ENCODE measurements around the gene CEACAM4. TPM values are rescaled to one million over a fixed set of nuclear protein-coding genes. Genes with fewer than 3 reads are reported as not detected.

Gene CEACAM4
- total and polyA plus RNA-seq, 2 of the 8 experiments (the other 6 are each of a cell fraction or from before 2014, with no cell fraction given), result not detected

DNA sequence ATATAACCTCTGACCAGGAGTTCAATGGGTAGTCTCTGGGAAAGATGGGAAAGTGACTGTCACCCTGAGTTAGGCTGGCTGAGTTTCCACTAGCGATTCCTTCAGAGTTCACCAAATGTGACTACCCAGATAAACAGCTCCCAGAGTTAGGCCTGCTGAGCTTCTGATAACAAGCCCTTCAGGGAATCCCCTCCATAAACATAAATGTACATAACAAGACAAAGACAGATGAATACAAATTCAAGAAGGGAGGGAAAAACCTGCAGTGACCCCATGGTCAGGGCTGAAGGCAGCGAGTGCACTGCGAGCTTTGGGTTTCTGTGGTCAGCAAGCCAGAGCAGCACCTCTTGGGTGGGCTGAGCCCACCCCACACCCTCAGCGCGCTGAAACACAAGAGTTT is 25.4 kb upstream of the CEACAM4 start (continued):
- TF ChIP-seq, protein P1, sequence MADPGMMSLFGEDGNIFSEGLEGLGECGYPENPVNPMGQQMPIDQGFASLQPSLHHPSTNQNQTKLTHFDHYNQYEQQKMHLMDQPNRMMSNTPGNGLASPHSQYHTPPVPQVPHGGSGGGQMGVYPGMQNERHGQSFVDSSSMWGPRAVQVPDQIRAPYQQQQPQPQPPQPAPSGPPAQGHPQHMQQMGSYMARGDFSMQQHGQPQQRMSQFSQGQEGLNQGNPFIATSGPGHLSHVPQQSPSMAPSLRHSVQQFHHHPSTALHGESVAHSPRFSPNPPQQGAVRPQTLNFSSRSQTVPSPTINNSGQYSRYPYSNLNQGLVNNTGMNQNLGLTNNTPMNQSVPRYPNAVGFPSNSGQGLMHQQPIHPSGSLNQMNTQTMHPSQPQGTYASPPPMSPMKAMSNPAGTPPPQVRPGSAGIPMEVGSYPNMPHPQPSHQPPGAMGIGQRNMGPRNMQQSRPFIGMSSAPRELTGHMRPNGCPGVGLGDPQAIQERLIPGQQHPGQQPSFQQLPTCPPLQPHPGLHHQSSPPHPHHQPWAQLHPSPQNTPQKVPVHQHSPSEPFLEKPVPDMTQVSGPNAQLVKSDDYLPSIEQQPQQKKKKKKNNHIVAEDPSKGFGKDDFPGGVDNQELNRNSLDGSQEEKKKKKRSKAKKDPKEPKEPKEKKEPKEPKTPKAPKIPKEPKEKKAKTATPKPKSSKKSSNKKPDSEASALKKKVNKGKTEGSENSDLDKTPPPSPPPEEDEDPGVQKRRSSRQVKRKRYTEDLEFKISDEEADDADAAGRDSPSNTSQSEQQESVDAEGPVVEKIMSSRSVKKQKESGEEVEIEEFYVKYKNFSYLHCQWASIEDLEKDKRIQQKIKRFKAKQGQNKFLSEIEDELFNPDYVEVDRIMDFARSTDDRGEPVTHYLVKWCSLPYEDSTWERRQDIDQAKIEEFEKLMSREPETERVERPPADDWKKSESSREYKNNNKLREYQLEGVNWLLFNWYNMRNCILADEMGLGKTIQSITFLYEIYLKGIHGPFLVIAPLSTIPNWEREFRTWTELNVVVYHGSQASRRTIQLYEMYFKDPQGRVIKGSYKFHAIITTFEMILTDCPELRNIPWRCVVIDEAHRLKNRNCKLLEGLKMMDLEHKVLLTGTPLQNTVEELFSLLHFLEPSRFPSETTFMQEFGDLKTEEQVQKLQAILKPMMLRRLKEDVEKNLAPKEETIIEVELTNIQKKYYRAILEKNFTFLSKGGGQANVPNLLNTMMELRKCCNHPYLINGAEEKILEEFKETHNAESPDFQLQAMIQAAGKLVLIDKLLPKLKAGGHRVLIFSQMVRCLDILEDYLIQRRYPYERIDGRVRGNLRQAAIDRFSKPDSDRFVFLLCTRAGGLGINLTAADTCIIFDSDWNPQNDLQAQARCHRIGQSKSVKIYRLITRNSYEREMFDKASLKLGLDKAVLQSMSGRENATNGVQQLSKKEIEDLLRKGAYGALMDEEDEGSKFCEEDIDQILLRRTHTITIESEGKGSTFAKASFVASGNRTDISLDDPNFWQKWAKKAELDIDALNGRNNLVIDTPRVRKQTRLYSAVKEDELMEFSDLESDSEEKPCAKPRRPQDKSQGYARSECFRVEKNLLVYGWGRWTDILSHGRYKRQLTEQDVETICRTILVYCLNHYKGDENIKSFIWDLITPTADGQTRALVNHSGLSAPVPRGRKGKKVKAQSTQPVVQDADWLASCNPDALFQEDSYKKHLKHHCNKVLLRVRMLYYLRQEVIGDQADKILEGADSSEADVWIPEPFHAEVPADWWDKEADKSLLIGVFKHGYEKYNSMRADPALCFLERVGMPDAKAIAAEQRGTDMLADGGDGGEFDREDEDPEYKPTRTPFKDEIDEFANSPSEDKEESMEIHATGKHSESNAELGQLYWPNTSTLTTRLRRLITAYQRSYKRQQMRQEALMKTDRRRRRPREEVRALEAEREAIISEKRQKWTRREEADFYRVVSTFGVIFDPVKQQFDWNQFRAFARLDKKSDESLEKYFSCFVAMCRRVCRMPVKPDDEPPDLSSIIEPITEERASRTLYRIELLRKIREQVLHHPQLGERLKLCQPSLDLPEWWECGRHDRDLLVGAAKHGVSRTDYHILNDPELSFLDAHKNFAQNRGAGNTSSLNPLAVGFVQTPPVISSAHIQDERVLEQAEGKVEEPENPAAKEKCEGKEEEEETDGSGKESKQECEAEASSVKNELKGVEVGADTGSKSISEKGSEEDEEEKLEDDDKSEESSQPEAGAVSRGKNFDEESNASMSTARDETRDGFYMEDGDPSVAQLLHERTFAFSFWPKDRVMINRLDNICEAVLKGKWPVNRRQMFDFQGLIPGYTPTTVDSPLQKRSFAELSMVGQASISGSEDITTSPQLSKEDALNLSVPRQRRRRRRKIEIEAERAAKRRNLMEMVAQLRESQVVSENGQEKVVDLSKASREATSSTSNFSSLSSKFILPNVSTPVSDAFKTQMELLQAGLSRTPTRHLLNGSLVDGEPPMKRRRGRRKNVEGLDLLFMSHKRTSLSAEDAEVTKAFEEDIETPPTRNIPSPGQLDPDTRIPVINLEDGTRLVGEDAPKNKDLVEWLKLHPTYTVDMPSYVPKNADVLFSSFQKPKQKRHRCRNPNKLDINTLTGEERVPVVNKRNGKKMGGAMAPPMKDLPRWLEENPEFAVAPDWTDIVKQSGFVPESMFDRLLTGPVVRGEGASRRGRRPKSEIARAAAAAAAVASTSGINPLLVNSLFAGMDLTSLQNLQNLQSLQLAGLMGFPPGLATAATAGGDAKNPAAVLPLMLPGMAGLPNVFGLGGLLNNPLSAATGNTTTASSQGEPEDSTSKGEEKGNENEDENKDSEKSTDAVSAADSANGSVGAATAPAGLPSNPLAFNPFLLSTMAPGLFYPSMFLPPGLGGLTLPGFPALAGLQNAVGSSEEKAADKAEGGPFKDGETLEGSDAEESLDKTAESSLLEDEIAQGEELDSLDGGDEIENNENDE (IDR thresholded peaks at IDR 0.05; ENCODE audit: insufficient replicate concordance, low read length), result no peak
- no peak for TF ChIP-seq ASH2L (IDR thresholded peaks at IDR 0.05; ENCODE audit: low read length)
- TF ChIP-seq HDAC6 (IDR thresholded peaks at IDR 0.05; ENCODE audit: low read depth, low read length), result no peak
- no peak for TF ChIP-seq TAF1 (IDR thresholded peaks at IDR 0.05; ENCODE audit: low read depth, low read length)
- no peak for TF ChIP-seq TEAD4 (IDR thresholded peaks at IDR 0.05; ENCODE audit: low read depth, low read length)
- no peak for TF ChIP-seq HDAC2 (IDR thresholded peaks at IDR 0.05; ENCODE audit: borderline replicate concordance in 1 of 2, low read depth in 2 of 2, low read length in 2 of 2)
